ENCODE measurements around the gene TMEM19.

TMEM19 gene

DNA sequence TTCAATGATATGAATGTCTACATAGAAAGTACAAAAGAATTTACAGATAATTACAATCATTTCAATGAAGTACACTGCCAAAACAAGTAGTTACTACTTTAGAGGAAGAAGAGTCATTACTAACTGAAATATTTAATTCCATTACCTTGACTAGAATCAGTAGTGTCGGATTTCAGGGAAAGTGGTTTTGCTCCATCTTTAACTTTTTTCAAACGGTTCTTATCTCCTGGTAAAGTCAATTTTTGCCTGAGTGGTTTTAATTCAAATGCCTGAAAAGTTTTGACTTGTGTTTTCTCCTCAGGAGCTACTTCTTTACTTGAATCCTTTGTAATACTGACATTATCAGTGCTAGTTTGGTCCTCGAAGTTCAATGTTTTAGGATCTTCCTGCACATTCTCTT, 29.1 kb upstream of the TMEM19 start:
- TF ChIP-seq GATA2 (IDR thresholded peaks at IDR 0.05; ENCODE audit: low read depth, low read length): no peak
- no peak for TF ChIP-seq GATA3 (IDR thresholded peaks at IDR 0.05; ENCODE audit: low read depth, low read length)

GRCh38 chr12:71661977-71662530, 23.8 kb upstream of the TMEM19 start:
- TF ChIP-seq GATA2 (IDR thresholded peaks at IDR 0.05; ENCODE audit: low read depth, low read length): no peak
- TF ChIP-seq GATA3 (IDR thresholded peaks at IDR 0.05; ENCODE audit: low read depth, low read length): no peak

DNA sequence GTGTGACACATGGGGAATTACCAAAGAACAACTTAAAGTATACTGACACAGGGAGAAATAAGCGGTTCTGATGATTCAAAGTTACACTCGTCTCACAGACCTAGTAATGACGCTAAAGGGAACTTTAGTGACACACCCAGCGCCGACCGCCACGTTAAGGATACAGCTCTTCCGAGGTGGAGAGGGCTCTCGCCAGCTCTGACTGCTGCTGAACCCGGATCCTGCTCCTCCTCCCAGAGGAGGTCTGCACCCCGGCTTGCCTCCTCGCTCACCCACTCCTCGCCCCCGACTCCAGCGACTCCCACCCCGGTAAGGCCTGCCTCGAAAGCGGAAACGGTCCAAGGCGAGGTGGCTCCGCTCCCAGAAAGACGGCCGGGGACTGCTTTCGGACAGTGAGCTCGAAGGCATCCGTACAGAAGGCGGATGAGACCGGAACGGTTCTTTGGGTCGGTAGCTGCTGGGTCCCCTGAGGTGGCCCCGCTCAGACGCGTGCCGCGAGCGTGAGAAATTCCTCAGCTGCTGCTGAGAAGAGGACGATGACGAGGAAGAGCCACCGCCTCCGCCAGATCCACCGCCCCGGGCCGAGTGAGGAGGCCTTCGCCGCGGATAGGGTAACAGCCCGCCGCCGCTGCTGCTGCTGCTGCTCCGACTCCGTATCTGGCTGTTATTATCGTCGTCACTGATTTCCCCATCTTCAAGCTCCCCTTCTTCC, 22.9 kb upstream of the TMEM19 start:
- TF ChIP-seq GATA2 (IDR thresholded peaks at IDR 0.05; ENCODE audit: low read depth, low read length): no peak
- TF ChIP-seq GATA3 (IDR thresholded peaks at IDR 0.05; ENCODE audit: low read depth, low read length): no peak

DNA sequence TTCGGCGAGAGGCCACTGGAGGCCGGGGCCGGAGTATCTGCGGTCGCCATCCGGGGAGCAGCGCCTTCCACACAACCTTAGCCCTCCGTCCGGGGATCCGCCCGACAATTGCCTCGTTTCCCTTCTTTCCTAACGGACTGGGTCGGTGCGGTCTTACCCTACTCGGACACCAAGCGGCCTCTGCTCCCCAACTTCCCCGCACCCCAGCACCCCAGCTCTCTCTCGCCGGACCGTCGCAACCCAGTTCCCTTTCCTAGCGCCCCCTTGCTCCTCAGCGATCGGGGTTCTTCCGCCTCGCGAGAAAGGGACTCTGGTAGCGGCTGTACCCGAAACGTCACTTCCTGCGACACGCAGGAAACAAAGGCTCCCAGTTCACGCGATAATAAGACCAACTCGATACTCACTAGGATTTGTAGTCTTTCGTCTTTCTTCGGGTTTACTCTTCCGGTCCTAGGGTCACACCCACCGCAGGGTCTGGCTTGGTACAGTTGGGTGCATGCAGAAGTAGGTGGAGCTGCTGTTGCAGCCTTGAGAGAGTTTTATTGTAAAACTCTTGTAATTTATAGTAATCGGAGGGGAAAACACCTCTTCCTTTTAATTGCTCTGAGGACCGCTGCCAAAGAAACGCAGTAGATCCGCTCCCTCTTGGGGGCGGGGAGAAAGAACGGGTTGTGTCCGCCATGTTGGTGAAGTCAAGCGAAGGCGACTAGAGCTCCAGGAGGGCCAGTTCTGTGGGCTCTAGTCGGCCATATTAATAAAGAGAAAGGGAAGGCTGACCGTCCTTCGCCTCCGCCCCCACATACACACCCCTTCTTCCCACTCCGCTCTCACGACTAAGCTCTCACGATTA, 22.1 kb upstream of the TMEM19 start, which contains the start of the genes THAP2 and ZFC3H1:
Gene THAP2, plus strand, starts transcription at position 741 of the 850 bp plus-strand sequence. CDS start 209 bp downstream, outside the sequence.
Gene ZFC3H1, minus strand, starts transcription at position 288 of the 850 bp plus-strand sequence. Its CDS starts 238 bp downstream, at position 50.
- TF ChIP-seq GATA2 (IDR thresholded peaks at IDR 0.05; ENCODE audit: low read depth, low read length) (no peak), GATA3 (IDR thresholded peaks at IDR 0.05; ENCODE audit: low read depth, low read length) (no peak)

GRCh38 chr12:71664411-71665089, 21.3 kb upstream of the TMEM19 start:
- no peak for TF ChIP-seq GATA2 (IDR thresholded peaks at IDR 0.05; ENCODE audit: low read depth, low read length)
- no peak for TF ChIP-seq GATA3 (IDR thresholded peaks at IDR 0.05; ENCODE audit: low read depth, low read length)

DNA sequence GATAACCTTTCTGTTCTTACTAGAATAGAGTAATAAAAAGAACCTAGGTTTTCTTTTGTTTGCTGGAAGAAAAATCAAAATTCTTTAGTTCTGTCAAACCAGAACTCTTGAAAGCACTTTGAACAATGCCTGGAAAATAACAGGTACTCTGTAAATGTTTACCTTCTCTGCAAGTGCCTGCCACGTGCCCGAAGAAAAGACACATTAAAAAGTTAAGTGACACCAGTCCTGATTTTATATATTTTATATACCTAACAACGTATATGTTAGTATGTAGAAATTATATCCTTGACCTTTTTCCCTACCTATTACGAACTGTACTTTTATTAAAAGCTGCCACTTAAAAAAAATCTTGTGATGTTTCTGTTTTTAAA, 20.8 kb upstream of the TMEM19 start:
- TF ChIP-seq GATA2 (IDR thresholded peaks at IDR 0.05; ENCODE audit: low read depth, low read length) (no peak), GATA3 (IDR thresholded peaks at IDR 0.05; ENCODE audit: low read depth, low read length) (no peak)

- TF ChIP-seq GATA3 (IDR thresholded peaks at IDR 0.05; ENCODE audit: low read depth, low read length) (no peak), GATA2 (IDR thresholded peaks at IDR 0.05; ENCODE audit: low read depth, low read length) (no peak)
Measured at GRCh38 chr12:71666259-71666658, 19.6 kb upstream of the TMEM19 start.

DNA sequence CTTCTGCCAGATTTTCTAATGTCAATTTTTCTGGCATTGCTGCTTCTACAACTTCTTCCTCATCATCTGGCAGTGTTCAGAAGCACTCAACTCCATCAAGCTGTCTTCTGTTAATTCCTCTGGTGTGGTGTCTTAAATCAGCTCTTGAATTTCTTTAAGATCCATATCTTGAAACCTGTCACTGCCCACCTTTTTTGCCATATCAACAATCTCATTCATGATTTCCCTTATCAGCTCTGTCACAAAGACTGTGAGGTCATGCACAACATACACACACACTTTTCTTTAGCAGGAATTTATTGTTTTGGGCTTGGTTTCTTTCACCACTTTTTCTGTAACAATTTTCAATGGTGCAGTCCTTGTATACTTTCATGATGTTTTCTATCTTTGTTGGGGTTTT, 14.6 kb upstream of the TMEM19 start:
- TF ChIP-seq GATA2 (IDR thresholded peaks at IDR 0.05; ENCODE audit: low read depth, low read length) (no peak), GATA3 (IDR thresholded peaks at IDR 0.05; ENCODE audit: low read depth, low read length) (no peak)

- TF ChIP-seq GATA2 (IDR thresholded peaks at IDR 0.05; ENCODE audit: low read depth, low read length) (no peak), GATA3 (IDR thresholded peaks at IDR 0.05; ENCODE audit: low read depth, low read length) (no peak)
Measured at GRCh38 chr12:71671816-71672215, 14.1 kb upstream of the TMEM19 start.

DNA sequence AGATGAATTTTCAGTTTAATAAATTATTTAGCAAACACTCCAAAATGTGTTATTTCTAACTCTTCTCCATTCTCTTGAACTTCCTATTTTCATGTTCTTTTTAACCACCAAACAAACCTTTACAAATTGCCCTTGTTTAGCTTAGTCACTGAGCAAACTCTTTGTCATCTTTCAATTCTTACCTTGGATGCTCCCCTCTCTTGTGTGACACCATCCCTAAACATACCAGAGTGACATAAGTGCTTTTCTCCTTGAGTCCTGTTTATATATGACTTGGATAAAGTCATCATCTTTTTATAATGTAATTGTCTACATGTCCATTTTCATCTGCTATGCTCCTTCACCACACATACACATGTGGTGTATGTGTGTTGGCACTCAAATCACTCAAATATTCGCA, 3.4 kb upstream of the TMEM19 start:
- no peak for TF ChIP-seq GATA3 (IDR thresholded peaks at IDR 0.05; ENCODE audit: low read depth, low read length)
- no peak for TF ChIP-seq GATA2 (IDR thresholded peaks at IDR 0.05; ENCODE audit: low read depth, low read length)

- TF ChIP-seq GATA2 (IDR thresholded peaks at IDR 0.05; ENCODE audit: low read depth, low read length) (no peak), GATA3 (IDR thresholded peaks at IDR 0.05; ENCODE audit: low read depth, low read length) (no peak)
Measured at GRCh38 chr12:71683633-71684032, 2.2 kb upstream of the TMEM19 start.

DNA sequence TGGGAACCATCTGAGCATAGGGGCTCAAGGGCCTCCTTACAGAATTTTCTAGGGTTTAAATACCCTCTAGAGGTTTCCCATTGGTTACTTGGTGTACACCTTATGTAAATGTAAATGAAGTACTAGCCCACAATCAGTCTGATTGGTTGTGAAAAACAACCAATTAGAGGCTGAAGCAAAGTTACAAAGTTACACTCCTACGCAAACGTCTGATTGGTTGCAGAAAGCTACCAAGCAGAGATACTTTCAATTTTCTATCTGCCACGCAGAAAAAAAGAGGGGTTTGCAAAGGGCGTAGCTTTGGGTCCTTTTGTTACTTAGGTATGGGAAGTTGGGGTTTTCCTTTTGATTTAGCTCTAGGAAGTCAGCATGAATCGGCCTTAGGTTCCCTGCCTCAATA, 1.8 kb upstream of the TMEM19 start:
- no peak for TF ChIP-seq GATA2 (IDR thresholded peaks at IDR 0.05; ENCODE audit: low read depth, low read length)
- no peak for TF ChIP-seq GATA3 (IDR thresholded peaks at IDR 0.05; ENCODE audit: low read depth, low read length)

DNA sequence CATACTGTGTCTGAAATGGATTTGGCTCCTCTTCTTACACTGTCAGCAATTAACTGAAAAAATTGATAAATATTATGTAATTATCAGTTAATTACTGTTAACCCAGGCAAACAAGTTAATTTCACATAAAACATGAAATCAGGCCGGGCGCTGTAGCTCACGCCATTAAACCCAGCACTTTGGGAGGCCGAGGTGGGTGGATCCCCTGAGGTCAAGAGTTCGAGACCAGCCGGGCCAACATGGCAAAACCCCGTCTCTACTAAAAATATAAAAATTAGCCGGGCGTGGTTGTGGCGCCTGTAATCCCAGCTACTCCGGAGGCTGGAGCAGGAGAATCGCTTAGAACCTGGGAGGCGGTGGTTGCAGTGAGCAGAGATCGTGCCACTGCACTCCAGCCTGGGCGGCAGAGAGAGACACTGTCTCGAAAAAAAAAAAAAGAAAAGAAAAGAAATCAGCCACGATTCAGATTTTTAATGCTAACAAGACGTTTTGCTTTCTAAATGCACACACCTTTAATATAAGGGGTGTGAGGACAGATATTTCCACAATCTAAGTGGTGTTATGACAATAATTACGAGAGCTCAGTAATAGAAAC, 473 bp upstream of the TMEM19 start:
- no peak for TF ChIP-seq GATA2 (IDR thresholded peaks at IDR 0.05; ENCODE audit: low read depth, low read length)
- TF ChIP-seq GATA3 (IDR thresholded peaks at IDR 0.05; ENCODE audit: low read depth, low read length): no peak

DNA sequence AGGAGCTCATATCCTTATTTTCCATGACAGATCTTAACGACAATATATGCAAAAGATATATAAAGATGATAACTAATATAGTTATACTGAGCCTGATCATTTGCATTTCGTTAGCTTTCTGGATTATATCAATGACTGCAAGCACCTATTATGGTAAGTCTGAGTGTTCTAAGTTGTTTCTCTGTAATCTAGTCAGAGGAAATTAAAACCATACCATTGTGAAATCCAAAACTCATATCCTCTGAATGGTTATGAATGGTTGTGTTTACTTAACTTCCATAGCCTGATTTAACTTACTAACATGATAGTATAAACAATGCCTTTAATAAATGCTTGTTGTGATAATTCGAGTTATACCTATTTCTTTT, 760 bp downstream of the TMEM19 start:
- TF ChIP-seq GATA3 (IDR thresholded peaks at IDR 0.05; ENCODE audit: low read depth, low read length) (no peak; the same call in 1 of the 2 replicates), GATA2 (IDR thresholded peaks at IDR 0.05; ENCODE audit: low read depth, low read length) (no peak)
